ENCODE data around the gene REM2. TPM values are rescaled to one million over a fixed set of nuclear protein-coding genes. Genes with fewer than 3 reads are reported as not detected.

REM2 gene
- total and polyA plus RNA-seq, 8 donors: 0.12 to 1.2 (median 0.87) TPM; not detected in 3

- H3K4me3 ChIP-seq: peak overlapping the region; percentile 68 to 95 (median 74)
- no peaks in the 10 kb centered on the region for H3K27me3 ChIP-seq
- H3K4me1 ChIP-seq: peaks cover 15 to 59% (median 44%) of the 10 kb centered on the region in 4 donors
- TF ChIP-seq, protein P1, sequence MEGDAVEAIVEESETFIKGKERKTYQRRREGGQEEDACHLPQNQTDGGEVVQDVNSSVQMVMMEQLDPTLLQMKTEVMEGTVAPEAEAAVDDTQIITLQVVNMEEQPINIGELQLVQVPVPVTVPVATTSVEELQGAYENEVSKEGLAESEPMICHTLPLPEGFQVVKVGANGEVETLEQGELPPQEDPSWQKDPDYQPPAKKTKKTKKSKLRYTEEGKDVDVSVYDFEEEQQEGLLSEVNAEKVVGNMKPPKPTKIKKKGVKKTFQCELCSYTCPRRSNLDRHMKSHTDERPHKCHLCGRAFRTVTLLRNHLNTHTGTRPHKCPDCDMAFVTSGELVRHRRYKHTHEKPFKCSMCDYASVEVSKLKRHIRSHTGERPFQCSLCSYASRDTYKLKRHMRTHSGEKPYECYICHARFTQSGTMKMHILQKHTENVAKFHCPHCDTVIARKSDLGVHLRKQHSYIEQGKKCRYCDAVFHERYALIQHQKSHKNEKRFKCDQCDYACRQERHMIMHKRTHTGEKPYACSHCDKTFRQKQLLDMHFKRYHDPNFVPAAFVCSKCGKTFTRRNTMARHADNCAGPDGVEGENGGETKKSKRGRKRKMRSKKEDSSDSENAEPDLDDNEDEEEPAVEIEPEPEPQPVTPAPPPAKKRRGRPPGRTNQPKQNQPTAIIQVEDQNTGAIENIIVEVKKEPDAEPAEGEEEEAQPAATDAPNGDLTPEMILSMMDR (IDR thresholded peaks at IDR 0.05): no peak
- TF ChIP-seq POLR2AphosphoS5 (IDR thresholded peaks at IDR 0.05): peak in 2 of 3 donors; percentile 31 to 36
- intact Hi-C loops (cut with DNase I; ENCODE audit: low total_unique reads): no loop called here
- H3K36me3 ChIP-seq: peaks cover 28 to 47% (median 44%) of the 10 kb centered on the region in 4 donors
- WGBS, 5 donors: 7 to 20% (median 15%) methylated on average over 15 to 25 of the region's 25 CpGs
- peak overlapping the region; percentile 90 to 97 (median 93) for H3K27ac ChIP-seq
- no peaks in the 10 kb centered on the region for H3K9me3 ChIP-seq
- peak in 1 of 2 donors; percentile 69 for DNase-seq
These were observed 45.1 kb upstream of the REM2 start for GRCh38 chr14:22837750-22838538.

DNA sequence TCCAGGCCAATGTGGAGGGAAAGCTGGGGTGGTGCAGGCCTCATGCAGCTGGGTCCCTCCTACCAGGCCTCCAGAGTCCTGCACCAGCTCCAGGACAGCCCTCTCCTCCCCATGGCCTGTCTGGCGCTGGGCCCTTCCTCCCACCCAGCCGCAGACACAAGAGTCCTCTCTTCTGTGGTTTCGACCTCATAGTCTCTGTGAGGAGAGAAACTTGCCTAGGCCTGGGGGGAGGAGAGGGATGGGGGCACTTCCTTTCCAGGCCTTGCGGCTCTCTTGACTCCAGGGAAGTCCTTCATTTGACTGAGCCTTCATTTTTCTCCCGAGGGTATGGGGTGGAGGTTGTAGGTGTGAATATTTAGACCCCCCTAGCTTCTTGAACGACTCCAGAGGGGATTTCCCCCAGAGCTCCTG lies 44.4 kb upstream of the REM2 start:
- intact Hi-C loops (cut with DNase I; ENCODE audit: low total_unique reads): no loop called here
- H3K9me3 ChIP-seq: no peaks in the 10 kb centered on the region
- DNase-seq: peak in 1 of 2 donors; percentile 66
- WGBS, 5 donors: 22 to 45% (median 26%) methylated on average over 4 to 6 of the region's 6 CpGs
- H3K4me3 ChIP-seq: peak overlapping the region; percentile 68 to 95 (median 74)
- TF ChIP-seq, protein P1 (IDR thresholded peaks at IDR 0.05): no peak
- TF ChIP-seq EP300 (IDR thresholded peaks at IDR 0.05) (no peak), POLR2AphosphoS5 (IDR thresholded peaks at IDR 0.05) (no peak), POLR2A (IDR thresholded peaks at IDR 0.05) (no peak)
- H3K27me3 ChIP-seq: no peaks in the 10 kb centered on the region
- peaks cover 35 to 48% (median 45%) of the 10 kb centered on the region in 4 donors for H3K36me3 ChIP-seq
- peak overlapping the region; percentile 20 to 97 (median 93) for H3K27ac ChIP-seq
- peaks cover 15 to 64% (median 44%) of the 10 kb centered on the region in 4 donors for H3K4me1 ChIP-seq

GRCh38 chr14:22839159-22839779 lies 43.8 kb upstream of the REM2 start:
- intact Hi-C loops (cut with DNase I; ENCODE audit: low total_unique reads): no loop called here
- no peak for TF ChIP-seq EP300 (IDR thresholded peaks at IDR 0.05)
- TF ChIP-seq, protein P1 (IDR thresholded peaks at IDR 0.05): no peak
- TF ChIP-seq POLR2AphosphoS5 (IDR thresholded peaks at IDR 0.05): peak in 2 of 3 donors; percentile 14 to 46
- no peak for TF ChIP-seq POLR2A (IDR thresholded peaks at IDR 0.05)
- Histone ChIP-seq H3K27ac (peak overlapping the region; percentile 20 to 97 (median 93)), H3K9me3 (no peaks in the 10 kb centered on the region), H3K4me3 (peak overlapping the region; percentile 68 to 95 (median 74)), H3K27me3 (no peaks in the 10 kb centered on the region), H3K4me1 (peaks cover 15 to 64% (median 44%) of the 10 kb centered on the region in 4 donors), H3K36me3 (peaks cover 36 to 48% (median 45%) of the 10 kb centered on the region in 4 donors)
- whole genome bisulfite sequencing, 5 donors: 42 to 60% (median 48%) methylated on average over 6 of the region's 6 CpGs
- no peak for DNase-seq

DNA sequence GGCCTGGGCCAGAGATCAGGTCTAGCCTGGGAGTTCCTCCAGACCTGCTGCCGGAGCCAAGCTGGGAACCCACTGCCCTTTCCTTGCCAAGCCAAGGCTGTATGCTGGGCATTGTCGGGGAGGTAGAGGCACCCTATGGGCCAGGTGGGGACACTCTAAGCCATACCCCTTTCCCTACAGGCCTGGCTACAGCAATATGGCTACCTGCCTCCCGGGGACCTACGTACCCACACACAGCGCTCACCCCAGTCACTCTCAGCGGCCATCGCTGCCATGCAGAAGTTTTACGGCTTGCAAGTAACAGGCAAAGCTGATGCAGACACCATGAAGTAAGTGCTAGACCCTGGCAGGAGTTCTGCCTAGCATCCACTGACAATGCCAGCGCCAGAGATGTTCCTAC lies 41.7 kb upstream of the REM2 start:
- no peak for DNase-seq
- intact Hi-C loops (cut with DNase I; ENCODE audit: low total_unique reads): loop anchor here (10.0 kb wide), 1 partner anchor 287 kb away; no protein-coding TSS in a partner anchor
- WGBS, 5 donors: 92 to 96% (median 94%) methylated on average over 8 to 9 of the region's 9 CpGs
- H3K4me1 ChIP-seq: peaks cover 21 to 74% (median 49%) of the 10 kb centered on the region in 4 donors
- no peak overlapping the region for H3K4me3 ChIP-seq
- no peaks in the 10 kb centered on the region for H3K27me3 ChIP-seq
- H3K9me3 ChIP-seq: no peaks in the 10 kb centered on the region
- TF ChIP-seq POLR2AphosphoS5 (IDR thresholded peaks at IDR 0.05) (no peak), EP300 (IDR thresholded peaks at IDR 0.05) (no peak), POLR2A (IDR thresholded peaks at IDR 0.05) (no peak)
- TF ChIP-seq, protein P1 (IDR thresholded peaks at IDR 0.05): no peak
- peaks cover 54 to 57% (median 56%) of the 10 kb centered on the region in 4 donors for H3K36me3 ChIP-seq
- peak overlapping the region in 3 of 5 donors; percentile 27 to 96 (median 39) for H3K27ac ChIP-seq

All from stomach (tissue), 9 donors.